ENCODE measurements around the gene LYZL1. TPM values are rescaled to one million over a fixed set of nuclear protein-coding genes. Genes with fewer than 3 reads are reported as not detected.
"Not testable (repeated sequence)": the region's sequence is repeated elsewhere in the genome, so short reads cannot be mapped to it uniquely, and the experiment has no call there.

LYZL1 gene
- total RNA-seq (2021) (not detected in 2 replicates), Bru-seq, nascent RNA (not detected), BruChase-seq, experiment 1, labeled RNA remaining after a 2-hour chase (not detected), BruChase-seq, experiment 2, labeled RNA remaining after a 6-hour chase (not detected)
- long read RNA-seq: 0 reads

- intact Hi-C loops (cut with micrococcal nuclease; ENCODE audit: unreplicated experiment); CTCF ChIA-PET; H3K9me3 ChIP-seq (ENCODE audit: low read depth, low read length, poor library complexity, severe bottlenecking); H3K4me1 ChIP-seq (ENCODE audit: insufficient read depth, low read length, poor library complexity, severe bottlenecking); H3K4me3 ChIP-seq (ENCODE audit: low read depth, low read length, poor library complexity, severe bottlenecking); H3K27ac ChIP-seq (ENCODE audit: low read depth, low read length, poor library complexity, severe bottlenecking); BruUV-seq (replicated peaks); H3K27me3 ChIP-seq (replicated peaks; ENCODE audit: insufficient read depth, low read depth, low read length, poor library complexity); DNase-seq (ENCODE audit: low spot score); H3K36me3 ChIP-seq (ENCODE audit: insufficient read depth, low read length, poor library complexity, severe bottlenecking): not testable (repeated sequence)
- POLR2A ChIA-PET (ENCODE audit: low non-redundant PET): interaction anchor here (0.8 kb wide), 1 partner anchor 233 kb away, joined by 3 read pairs; no protein-coding TSS in a partner anchor
Observed at GRCh38 chr10:29288906-29289305, at the start of gene LYZL1. TSS of gene LYZL1 (plus strand) at chr10:29289070. CDS start at chr10:29291868, 2,798 bp downstream.

- POLR2A ChIA-PET (ENCODE audit: low non-redundant PET): no interaction called here
- intact Hi-C loops (cut with micrococcal nuclease; ENCODE audit: unreplicated experiment): loop anchor here (1.0 to 5.0 kb wide), 2 partner anchors 64 to 578 kb away; no protein-coding TSS in a partner anchor
- CTCF ChIA-PET: interaction anchor here (1.1 kb wide), 1 partner anchor 65 kb away, joined by 3 read pairs; no protein-coding TSS in a partner anchor
- no TSS peak for BruUV-seq (replicated peaks)
- no peaks in the 10 kb centered on the region for H3K36me3 ChIP-seq (ENCODE audit: insufficient read depth, low read length, poor library complexity, severe bottlenecking)
- peaks cover 8% of the 10 kb centered on the region for H3K4me1 ChIP-seq (ENCODE audit: insufficient read depth, low read length, poor library complexity, severe bottlenecking)
- H3K27ac ChIP-seq (ENCODE audit: low read depth, low read length, poor library complexity, severe bottlenecking): no peak overlapping the region
- TF ChIP-seq CTCF (conservative IDR thresholded peaks at IDR 0.05; ENCODE audit: low read depth, low read length) (peak; percentile 80), EZH2 (IDR thresholded peaks at IDR 0.05; ENCODE audit: borderline replicate concordance, low read depth, low read length, poor library complexity, severe bottlenecking) (no peak)
- H3K27me3 ChIP-seq (replicated peaks; ENCODE audit: insufficient read depth, low read depth, low read length, poor library complexity): no peaks in the 10 kb centered on the region
- H3K9me3 ChIP-seq (ENCODE audit: low read depth, low read length, poor library complexity, severe bottlenecking): no peaks in the 10 kb centered on the region
- no peak overlapping the region for H3K4me3 ChIP-seq (ENCODE audit: low read depth, low read length, poor library complexity, severe bottlenecking)
- peak; percentile 64 for DNase-seq (ENCODE audit: low spot score)
Observed at GRCh38 chr10:29239569-29240472, 49.0 kb upstream of the LYZL1 start.

DNA sequence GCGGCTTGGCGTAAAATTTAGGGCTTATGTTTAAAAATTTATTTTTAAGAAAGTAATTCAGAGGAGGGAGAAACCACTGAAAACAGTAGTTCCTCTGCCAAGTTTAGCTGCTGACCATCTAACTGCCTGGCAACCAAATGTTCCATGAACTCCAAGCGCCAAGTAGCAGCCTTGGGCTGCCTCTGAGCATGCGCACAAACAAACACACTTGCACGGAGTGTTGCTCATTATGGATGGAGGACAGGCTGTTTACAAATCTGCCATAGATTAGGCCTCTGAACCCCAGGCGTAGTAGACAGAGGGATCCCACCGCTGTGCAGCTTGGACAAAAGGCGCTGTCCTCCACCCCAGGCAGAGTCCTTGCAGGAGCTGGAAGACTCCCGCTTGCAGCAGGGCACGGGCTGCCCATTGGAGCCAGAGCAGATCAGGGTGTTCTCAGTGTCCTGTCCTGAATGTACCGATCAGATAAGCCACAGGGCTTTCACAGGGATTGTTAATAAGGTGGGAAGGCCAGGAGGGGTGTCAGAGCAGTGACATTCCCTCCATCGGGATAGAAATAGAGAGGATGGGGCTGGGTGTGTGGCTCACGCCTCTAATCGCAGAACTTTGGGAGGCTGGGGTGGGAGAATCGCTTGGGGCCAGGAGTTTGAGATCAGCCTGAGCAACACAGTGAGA, 47.7 kb upstream of the LYZL1 start:
- Histone ChIP-seq H3K4me1 (ENCODE audit: insufficient read depth, low read length, poor library complexity, severe bottlenecking) (peaks cover 8% of the 10 kb centered on the region), H3K27ac (ENCODE audit: low read depth, low read length, poor library complexity, severe bottlenecking) (no peak overlapping the region), H3K27me3 (replicated peaks; ENCODE audit: insufficient read depth, low read depth, low read length, poor library complexity) (no peaks in the 10 kb centered on the region), H3K36me3 (ENCODE audit: insufficient read depth, low read length, poor library complexity, severe bottlenecking) (no peaks in the 10 kb centered on the region), H3K9me3 (ENCODE audit: low read depth, low read length, poor library complexity, severe bottlenecking) (no peaks in the 10 kb centered on the region), H3K4me3 (ENCODE audit: low read depth, low read length, poor library complexity, severe bottlenecking) (no peak overlapping the region)
- no TSS peak for BruUV-seq (replicated peaks)
- no peak for DNase-seq (ENCODE audit: low spot score)
- ChIA-PET CTCF (no interaction called here), POLR2A (ENCODE audit: low non-redundant PET) (no interaction called here)
- TF ChIP-seq CTCF (conservative IDR thresholded peaks at IDR 0.05; ENCODE audit: low read depth, low read length) (no peak), EZH2 (IDR thresholded peaks at IDR 0.05; ENCODE audit: borderline replicate concordance, low read depth, low read length, poor library complexity, severe bottlenecking) (no peak)
- intact Hi-C loops (cut with micrococcal nuclease; ENCODE audit: unreplicated experiment): loop anchor here (1.0 to 5.0 kb wide), 2 partner anchors 63 to 579 kb away; no protein-coding TSS in a partner anchor

Data from A673 (cell line).